HEK293 (cell line): Measurements from ENCODE around the gene C19orf33.

Experiments used
- GLIS1 ChIP-seq: fragments of 450-650 bp; formaldehyde crosslinking; IDR thresholded peaks from 2 replicates; pipeline ENCODE4 v1.5.1; 2016; ENCODE audit warnings: missing biosample characterization, missing genetic modification characterization
- KLF8 ChIP-seq: fragments of 450-650 bp; formaldehyde crosslinking; IDR thresholded peaks from 2 replicates; pipeline ENCODE4 v1.5.1; 2016; ENCODE audit warnings: missing biosample characterization, missing genetic modification characterization
- KLF9 ChIP-seq: fragments of 450-650 bp; formaldehyde crosslinking; IDR thresholded peaks from 2 replicates; pipeline ENCODE4 v1.5.1; 2016; ENCODE audit warnings: missing biosample characterization, missing genetic modification characterization, low read depth
- WT1 ChIP-seq: fragments of 450-650 bp; formaldehyde crosslinking; IDR thresholded peaks from 2 replicates; pipeline ENCODE4 v1.5.1; 2016; ENCODE audit warnings: missing biosample characterization, missing genetic modification characterization
- ZNF274 ChIP-seq, 2 experiments: fragments of 200-500 bp in 1 of 2; fragments of 450-650 bp in 1 of 2; sonication (Bioruptor generic) in 1 of 2; formaldehyde crosslinking in 1 of 2; IDR thresholded peaks; 2 replicates each; pipeline versions ENCODE4 v1.5.1 to v1.6.1; 2014 to 2016; ENCODE audit warnings: borderline replicate concordance in 1 of 2, inconsistent platforms in 1 of 2, low read length in 1 of 2, missing biosample characterization in 1 of 2, missing genetic modification characterization in 1 of 2
- ZNF521 ChIP-seq: fragments of 450-650 bp; formaldehyde crosslinking; IDR thresholded peaks from 2 replicates; pipeline ENCODE4 v1.5.1; 2017; ENCODE audit warnings: missing biosample characterization, mild to moderate bottlenecking, missing genetic modification characterization
- ZNF792 ChIP-seq: fragments of 450-650 bp; formaldehyde crosslinking; IDR thresholded peaks from 2 replicates; pipeline ENCODE4 v1.5.1; 2016; ENCODE audit warnings: missing biosample characterization, missing genetic modification characterization
- ZSCAN23 ChIP-seq: fragments of 450-650 bp; formaldehyde crosslinking; IDR thresholded peaks from 2 replicates; pipeline ENCODE4 v1.5.1; 2016; ENCODE audit warnings: missing biosample characterization, missing genetic modification characterization
- TF ChIP-seq, protein P1 (sequence below): fragments of 450-650 bp; formaldehyde crosslinking; conservative IDR thresholded peaks from 2 replicates; pipeline ENCODE4 v1.5.1; 2016; ENCODE audit warnings: low read depth, missing biosample characterization, missing genetic modification characterization
- TF ChIP-seq, protein P2 (sequence below): fragments of 450-650 bp; formaldehyde crosslinking; optimal IDR thresholded peaks from 2 replicates; pipeline ENCODE3; 2016; ENCODE audit warnings: missing biosample characterization, mild to moderate bottlenecking, missing genetic modification characterization
- TF ChIP-seq, protein P3 (sequence below): fragments of 450-650 bp; formaldehyde crosslinking; IDR thresholded peaks from 2 replicates; pipeline ENCODE4 v1.5.1; 2016; ENCODE audit warnings: missing biosample characterization, missing genetic modification characterization
- TF ChIP-seq, protein P4 (sequence below): fragments of 450-650 bp; formaldehyde crosslinking; IDR thresholded peaks from 2 replicates; pipeline ENCODE4 v1.5.1; 2016; ENCODE audit warnings: missing biosample characterization, missing genetic modification characterization
- TF ChIP-seq, protein P5 (sequence below): fragments of 450-650 bp; formaldehyde crosslinking; IDR thresholded peaks from 2 replicates; pipeline ENCODE4; 2016; ENCODE audit warnings: missing biosample characterization, missing genetic modification characterization
- TF ChIP-seq, protein P6 (sequence below): fragments of 450-650 bp; formaldehyde crosslinking; IDR thresholded peaks from 2 replicates; pipeline ENCODE4 v1.5.0; 2017; ENCODE audit warnings: missing biosample characterization, missing genetic modification characterization, borderline replicate concordance
- TF ChIP-seq, protein P7 (sequence below): fragments of 450-650 bp; formaldehyde crosslinking; IDR thresholded peaks from 2 replicates; pipeline ENCODE4 v1.5.1; 2016; ENCODE audit warnings: missing biosample characterization, missing genetic modification characterization
- TF ChIP-seq, protein P8 (sequence below): fragments of 450-650 bp; formaldehyde crosslinking; IDR thresholded peaks from 2 replicates; pipeline ENCODE4 v1.5.1; 2016; ENCODE audit warnings: missing biosample characterization, missing genetic modification characterization

The C19orf33 gene

DNA sequence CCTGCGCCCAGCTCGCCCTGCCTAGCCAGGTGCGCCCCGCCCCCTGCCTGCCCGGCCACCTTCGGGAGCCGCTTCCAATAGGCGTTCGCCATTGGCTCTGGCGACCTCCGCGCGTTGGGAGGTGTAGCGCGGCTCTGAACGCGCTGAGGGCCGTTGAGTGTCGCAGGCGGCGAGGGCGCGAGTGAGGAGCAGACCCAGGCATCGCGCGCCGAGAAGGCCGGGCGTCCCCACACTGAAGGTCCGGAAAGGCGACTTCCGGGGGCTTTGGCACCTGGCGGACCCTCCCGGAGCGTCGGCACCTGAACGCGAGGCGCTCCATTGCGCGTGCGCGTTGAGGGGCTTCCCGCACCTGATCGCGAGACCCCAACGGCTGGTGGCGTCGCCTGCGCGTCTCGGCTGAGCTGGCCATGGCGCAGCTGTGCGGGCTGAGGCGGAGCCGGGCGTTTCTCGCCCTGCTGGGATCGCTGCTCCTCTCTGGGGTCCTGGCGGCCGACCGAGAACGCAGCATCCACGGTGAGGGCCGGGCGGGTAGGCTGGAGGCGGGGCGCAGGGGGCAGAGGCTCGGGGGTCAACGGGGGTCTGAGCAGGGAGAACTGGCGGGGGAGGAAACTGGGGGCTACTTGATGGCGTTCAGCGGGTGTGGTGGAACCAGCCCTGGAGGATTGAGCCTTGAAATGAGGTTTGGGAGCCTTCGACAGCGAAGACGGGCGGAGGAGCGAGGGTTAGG lies 39.4 kb upstream of the C19orf33 start, which contains the start of gene SPINT2 (continued):
- TF ChIP-seq, protein P1, sequence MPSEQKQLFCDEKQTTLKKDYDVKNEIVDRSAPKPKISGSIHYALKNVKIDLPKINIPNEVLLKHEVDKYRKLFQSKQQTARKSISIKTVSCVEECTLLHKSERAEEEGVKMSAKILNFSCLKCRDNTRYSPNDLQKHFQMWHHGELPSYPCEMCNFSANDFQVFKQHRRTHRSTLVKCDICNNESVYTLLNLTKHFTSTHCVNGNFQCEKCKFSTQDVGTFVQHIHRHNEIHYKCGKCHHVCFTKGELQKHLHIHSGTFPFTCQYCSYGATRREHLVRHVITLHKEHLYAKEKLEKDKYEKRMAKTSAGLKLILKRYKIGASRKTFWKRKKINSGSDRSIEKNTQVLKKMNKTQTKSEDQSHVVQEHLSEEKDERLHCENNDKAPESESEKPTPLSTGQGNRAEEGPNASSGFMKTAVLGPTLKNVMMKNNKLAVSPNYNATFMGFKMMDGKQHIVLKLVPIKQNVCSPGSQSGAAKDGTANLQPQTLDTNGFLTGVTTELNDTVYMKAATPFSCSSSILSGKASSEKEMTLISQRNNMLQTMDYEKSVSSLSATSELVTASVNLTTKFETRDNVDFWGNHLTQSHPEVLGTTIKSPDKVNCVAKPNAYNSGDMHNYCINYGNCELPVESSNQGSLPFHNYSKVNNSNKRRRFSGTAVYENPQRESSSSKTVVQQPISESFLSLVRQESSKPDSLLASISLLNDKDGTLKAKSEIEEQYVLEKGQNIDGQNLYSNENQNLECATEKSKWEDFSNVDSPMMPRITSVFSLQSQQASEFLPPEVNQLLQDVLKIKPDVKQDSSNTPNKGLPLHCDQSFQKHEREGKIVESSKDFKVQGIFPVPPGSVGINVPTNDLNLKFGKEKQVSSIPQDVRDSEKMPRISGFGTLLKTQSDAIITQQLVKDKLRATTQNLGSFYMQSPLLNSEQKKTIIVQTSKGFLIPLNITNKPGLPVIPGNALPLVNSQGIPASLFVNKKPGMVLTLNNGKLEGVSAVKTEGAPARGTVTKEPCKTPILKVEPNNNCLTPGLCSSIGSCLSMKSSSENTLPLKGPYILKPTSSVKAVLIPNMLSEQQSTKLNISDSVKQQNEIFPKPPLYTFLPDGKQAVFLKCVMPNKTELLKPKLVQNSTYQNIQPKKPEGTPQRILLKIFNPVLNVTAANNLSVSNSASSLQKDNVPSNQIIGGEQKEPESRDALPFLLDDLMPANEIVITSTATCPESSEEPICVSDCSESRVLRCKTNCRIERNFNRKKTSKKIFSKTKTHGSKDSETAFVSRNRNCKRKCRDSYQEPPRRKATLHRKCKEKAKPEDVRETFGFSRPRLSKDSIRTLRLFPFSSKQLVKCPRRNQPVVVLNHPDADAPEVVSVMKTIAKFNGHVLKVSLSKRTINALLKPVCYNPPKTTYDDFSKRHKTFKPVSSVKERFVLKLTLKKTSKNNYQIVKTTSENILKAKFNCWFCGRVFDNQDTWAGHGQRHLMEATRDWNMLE (tag by site-specific recombination): no peak
- TF ChIP-seq KLF8 (tag by site-specific recombination): peak; percentile 82; the same call in 1 of the 2 replicates
- TF ChIP-seq, protein P2, sequence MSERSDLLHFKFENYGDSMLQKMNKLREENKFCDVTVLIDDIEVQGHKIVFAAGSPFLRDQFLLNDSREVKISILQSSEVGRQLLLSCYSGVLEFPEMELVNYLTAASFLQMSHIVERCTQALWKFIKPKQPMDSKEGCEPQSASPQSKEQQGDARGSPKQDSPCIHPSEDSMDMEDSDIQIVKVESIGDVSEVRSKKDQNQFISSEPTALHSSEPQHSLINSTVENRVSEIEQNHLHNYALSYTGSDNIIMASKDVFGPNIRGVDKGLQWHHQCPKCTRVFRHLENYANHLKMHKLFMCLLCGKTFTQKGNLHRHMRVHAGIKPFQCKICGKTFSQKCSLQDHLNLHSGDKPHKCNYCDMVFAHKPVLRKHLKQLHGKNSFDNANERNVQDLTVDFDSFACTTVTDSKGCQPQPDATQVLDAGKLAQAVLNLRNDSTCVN (tag by site-specific recombination): peak; percentile 99
- TF ChIP-seq ZNF274 (IDR thresholded peaks at IDR 0.05; ENCODE audit: low read length): no peak
- TF ChIP-seq ZNF274 (tag by site-specific recombination; IDR thresholded peaks at IDR 0.05; ENCODE audit: borderline replicate concordance): no peak
- TF ChIP-seq, protein P3, sequence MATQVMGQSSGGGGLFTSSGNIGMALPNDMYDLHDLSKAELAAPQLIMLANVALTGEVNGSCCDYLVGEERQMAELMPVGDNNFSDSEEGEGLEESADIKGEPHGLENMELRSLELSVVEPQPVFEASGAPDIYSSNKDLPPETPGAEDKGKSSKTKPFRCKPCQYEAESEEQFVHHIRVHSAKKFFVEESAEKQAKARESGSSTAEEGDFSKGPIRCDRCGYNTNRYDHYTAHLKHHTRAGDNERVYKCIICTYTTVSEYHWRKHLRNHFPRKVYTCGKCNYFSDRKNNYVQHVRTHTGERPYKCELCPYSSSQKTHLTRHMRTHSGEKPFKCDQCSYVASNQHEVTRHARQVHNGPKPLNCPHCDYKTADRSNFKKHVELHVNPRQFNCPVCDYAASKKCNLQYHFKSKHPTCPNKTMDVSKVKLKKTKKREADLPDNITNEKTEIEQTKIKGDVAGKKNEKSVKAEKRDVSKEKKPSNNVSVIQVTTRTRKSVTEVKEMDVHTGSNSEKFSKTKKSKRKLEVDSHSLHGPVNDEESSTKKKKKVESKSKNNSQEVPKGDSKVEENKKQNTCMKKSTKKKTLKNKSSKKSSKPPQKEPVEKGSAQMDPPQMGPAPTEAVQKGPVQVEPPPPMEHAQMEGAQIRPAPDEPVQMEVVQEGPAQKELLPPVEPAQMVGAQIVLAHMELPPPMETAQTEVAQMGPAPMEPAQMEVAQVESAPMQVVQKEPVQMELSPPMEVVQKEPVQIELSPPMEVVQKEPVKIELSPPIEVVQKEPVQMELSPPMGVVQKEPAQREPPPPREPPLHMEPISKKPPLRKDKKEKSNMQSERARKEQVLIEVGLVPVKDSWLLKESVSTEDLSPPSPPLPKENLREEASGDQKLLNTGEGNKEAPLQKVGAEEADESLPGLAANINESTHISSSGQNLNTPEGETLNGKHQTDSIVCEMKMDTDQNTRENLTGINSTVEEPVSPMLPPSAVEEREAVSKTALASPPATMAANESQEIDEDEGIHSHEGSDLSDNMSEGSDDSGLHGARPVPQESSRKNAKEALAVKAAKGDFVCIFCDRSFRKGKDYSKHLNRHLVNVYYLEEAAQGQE (tag by site-specific recombination): no peak
- peak; percentile 60 for TF ChIP-seq GLIS1 (tag by site-specific recombination)
- TF ChIP-seq, protein P4, sequence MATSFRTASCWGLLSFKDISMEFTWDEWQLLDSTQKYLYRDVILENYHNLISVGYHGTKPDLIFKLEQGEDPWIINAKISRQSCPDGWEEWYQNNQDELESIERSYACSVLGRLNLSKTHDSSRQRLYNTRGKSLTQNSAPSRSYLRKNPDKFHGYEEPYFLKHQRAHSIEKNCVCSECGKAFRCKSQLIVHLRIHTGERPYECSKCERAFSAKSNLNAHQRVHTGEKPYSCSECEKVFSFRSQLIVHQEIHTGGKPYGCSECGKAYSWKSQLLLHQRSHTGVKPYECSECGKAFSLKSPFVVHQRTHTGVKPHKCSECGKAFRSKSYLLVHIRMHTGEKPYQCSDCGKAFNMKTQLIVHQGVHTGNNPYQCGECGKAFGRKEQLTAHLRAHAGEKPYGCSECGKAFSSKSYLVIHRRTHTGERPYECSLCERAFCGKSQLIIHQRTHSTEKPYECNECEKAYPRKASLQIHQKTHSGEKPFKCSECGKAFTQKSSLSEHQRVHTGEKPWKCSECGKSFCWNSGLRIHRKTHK (tag by site-specific recombination): no peak
- no peak; the same call in 1 of the 2 replicates for TF ChIP-seq ZSCAN23
- TF ChIP-seq, protein P5, sequence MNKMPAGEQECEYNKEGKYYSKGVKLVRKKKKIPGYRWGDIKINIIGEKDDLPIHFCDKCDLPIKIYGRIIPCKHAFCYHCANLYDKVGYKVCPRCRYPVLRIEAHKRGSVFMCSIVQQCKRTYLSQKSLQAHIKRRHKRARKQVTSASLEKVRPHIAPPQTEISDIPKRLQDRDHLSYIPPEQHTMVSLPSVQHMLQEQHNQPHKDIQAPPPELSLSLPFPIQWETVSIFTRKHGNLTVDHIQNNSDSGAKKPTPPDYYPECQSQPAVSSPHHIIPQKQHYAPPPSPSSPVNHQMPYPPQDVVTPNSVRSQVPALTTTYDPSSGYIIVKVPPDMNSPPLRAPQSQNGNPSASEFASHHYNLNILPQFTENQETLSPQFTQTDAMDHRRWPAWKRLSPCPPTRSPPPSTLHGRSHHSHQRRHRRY: no peak
- peak; percentile 73; the same call in 1 of the 2 replicates for TF ChIP-seq KLF9 (tag by site-specific recombination)
- TF ChIP-seq, protein P6, sequence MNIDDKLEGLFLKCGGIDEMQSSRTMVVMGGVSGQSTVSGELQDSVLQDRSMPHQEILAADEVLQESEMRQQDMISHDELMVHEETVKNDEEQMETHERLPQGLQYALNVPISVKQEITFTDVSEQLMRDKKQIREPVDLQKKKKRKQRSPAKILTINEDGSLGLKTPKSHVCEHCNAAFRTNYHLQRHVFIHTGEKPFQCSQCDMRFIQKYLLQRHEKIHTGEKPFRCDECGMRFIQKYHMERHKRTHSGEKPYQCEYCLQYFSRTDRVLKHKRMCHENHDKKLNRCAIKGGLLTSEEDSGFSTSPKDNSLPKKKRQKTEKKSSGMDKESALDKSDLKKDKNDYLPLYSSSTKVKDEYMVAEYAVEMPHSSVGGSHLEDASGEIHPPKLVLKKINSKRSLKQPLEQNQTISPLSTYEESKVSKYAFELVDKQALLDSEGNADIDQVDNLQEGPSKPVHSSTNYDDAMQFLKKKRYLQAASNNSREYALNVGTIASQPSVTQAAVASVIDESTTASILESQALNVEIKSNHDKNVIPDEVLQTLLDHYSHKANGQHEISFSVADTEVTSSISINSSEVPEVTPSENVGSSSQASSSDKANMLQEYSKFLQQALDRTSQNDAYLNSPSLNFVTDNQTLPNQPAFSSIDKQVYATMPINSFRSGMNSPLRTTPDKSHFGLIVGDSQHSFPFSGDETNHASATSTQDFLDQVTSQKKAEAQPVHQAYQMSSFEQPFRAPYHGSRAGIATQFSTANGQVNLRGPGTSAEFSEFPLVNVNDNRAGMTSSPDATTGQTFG (tag by site-specific recombination): no peak
- TF ChIP-seq, protein P7, sequence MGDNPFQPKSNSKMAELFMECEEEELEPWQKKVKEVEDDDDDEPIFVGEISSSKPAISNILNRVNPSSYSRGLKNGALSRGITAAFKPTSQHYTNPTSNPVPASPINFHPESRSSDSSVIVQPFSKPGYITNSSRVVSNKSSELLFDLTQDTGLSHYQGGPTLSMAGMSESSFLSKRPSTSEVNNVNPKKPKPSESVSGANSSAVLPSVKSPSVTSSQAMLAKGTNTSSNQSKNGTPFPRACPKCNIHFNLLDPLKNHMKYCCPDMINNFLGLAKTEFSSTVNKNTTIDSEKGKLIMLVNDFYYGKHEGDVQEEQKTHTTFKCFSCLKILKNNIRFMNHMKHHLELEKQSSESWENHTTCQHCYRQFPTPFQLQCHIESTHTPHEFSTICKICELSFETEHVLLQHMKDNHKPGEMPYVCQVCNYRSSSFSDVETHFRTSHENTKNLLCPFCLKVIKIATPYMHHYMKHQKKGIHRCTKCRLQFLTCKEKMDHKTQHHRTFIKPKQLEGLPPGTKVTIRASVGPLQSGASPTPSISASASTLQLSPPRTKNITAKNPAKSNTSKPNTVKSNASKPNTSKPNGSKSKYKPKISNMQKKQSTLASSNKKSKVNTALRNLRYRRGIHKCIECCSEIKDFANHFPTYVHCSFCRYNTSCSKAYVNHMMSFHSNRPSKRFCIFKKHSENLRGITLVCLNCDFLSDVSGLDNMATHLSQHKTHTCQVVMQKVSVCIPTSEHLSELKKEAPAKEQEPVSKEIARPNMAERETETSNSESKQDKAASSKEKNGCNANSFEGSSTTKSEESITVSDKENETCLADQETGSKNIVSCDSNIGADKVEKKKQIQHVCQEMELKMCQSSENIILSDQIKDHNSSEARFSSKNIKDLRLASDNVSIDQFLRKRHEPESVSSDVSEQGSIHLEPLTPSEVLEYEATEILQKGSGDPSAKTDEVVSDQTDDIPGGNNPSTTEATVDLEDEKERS (tag by site-specific recombination): no peak
- no peak; the same call in none of the 2 replicates for TF ChIP-seq WT1 (tag by site-specific recombination)
- TF ChIP-seq, protein P8, sequence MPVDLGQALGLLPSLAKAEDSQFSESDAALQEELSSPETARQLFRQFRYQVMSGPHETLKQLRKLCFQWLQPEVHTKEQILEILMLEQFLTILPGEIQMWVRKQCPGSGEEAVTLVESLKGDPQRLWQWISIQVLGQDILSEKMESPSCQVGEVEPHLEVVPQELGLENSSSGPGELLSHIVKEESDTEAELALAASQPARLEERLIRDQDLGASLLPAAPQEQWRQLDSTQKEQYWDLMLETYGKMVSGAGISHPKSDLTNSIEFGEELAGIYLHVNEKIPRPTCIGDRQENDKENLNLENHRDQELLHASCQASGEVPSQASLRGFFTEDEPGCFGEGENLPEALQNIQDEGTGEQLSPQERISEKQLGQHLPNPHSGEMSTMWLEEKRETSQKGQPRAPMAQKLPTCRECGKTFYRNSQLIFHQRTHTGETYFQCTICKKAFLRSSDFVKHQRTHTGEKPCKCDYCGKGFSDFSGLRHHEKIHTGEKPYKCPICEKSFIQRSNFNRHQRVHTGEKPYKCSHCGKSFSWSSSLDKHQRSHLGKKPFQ: no peak
- TF ChIP-seq ZNF521 (tag by site-specific recombination): no peak
- peak; percentile 90 for TF ChIP-seq ZNF792
